Measurements from ENCODE around the gene SUB1.

DNA sequence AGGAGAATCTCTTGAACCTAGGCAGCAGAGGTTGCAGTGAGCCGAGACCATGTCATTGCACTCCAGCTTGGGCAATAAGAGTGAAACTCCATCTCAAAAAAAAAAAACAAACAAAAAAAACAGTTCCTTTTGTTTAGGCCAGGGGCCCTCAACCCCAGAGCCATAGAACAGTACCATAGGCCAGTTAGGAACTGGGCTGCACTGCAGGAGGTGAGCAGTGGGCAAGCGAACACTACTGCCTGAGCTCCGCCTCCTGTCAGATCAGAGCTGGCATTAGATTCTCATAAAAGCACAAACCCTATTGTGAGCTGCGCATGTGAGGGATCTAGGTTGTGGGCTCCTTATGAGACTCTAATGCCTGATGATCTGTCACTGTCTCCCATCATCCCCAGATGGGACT, 49.1 kb upstream of the SUB1 start:
- TF ChIP-seq, protein P1, sequence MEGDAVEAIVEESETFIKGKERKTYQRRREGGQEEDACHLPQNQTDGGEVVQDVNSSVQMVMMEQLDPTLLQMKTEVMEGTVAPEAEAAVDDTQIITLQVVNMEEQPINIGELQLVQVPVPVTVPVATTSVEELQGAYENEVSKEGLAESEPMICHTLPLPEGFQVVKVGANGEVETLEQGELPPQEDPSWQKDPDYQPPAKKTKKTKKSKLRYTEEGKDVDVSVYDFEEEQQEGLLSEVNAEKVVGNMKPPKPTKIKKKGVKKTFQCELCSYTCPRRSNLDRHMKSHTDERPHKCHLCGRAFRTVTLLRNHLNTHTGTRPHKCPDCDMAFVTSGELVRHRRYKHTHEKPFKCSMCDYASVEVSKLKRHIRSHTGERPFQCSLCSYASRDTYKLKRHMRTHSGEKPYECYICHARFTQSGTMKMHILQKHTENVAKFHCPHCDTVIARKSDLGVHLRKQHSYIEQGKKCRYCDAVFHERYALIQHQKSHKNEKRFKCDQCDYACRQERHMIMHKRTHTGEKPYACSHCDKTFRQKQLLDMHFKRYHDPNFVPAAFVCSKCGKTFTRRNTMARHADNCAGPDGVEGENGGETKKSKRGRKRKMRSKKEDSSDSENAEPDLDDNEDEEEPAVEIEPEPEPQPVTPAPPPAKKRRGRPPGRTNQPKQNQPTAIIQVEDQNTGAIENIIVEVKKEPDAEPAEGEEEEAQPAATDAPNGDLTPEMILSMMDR (IDR thresholded peaks at IDR 0.05) = no peak
- TF ChIP-seq RFX5 (IDR thresholded peaks at IDR 0.05; ENCODE audit: low read length) (no peak), TEAD4 (IDR thresholded peaks at IDR 0.05; ENCODE audit: borderline replicate concordance, insufficient read depth) (no peak), POLR2AphosphoS5 (IDR thresholded peaks at IDR 0.05; ENCODE audit: low read depth, low read length) (no peak), ELF1 (IDR thresholded peaks at IDR 0.05) (no peak), TAF1 (IDR thresholded peaks at IDR 0.05; ENCODE audit: borderline replicate concordance, low read depth, low read length) (no peak), GATA2 (CRISPR knock-in tag; IDR thresholded peaks at IDR 0.05) (no peak), NFIC (IDR thresholded peaks at IDR 0.05; ENCODE audit: borderline replicate concordance) (no peak), RAD21 (IDR thresholded peaks at IDR 0.05; ENCODE audit: low read length) (no peak), FOSL2 (IDR thresholded peaks at IDR 0.05; ENCODE audit: borderline replicate concordance, low read depth) (no peak)
- TF ChIP-seq, protein P2, sequence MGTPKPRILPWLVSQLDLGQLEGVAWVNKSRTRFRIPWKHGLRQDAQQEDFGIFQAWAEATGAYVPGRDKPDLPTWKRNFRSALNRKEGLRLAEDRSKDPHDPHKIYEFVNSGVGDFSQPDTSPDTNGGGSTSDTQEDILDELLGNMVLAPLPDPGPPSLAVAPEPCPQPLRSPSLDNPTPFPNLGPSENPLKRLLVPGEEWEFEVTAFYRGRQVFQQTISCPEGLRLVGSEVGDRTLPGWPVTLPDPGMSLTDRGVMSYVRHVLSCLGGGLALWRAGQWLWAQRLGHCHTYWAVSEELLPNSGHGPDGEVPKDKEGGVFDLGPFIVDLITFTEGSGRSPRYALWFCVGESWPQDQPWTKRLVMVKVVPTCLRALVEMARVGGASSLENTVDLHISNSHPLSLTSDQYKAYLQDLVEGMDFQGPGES (IDR thresholded peaks at IDR 0.05; ENCODE audit: low read depth, low read length) = no peak
